ENCODE data around the gene CLIP4.

Gene CLIP4

DNA sequence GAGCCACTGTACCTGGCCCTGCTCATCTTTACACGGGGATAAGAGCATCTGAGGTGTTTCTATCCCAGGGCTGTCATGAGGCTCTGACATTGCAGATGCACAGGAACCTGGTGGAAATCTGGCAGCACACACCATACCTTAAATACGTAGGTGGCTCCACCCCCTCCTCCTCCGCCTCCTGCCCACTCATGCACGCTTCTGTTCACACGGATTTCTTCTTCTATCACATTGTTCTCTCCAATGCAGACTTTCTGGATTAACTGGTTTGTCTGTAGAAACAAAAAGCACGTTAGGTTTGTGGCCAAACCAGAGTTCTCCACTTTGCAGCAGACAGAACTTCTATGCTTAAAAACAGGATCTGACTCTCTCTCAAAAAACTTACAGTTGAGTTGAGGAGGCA, 118.2 kb downstream of the CLIP4 start:
- H4K20me1 ChIP-seq, result no peaks in the 10 kb centered on the region
- no peak for TF ChIP-seq Cebpa-rat (IDR thresholded peaks at IDR 0.05)
- no peak overlapping the region for H3K4me2 ChIP-seq
- no peaks in the 10 kb centered on the region for H3K9me3 ChIP-seq
- H3K36me3 ChIP-seq, result no peaks in the 10 kb centered on the region
- H3K4me3 ChIP-seq, result no peak overlapping the region
- H3K27me3 ChIP-seq, result no peaks in the 10 kb centered on the region
- H3K4me1 ChIP-seq, result peaks cover 11% of the 10 kb centered on the region
- no peak overlapping the region for H3K27ac ChIP-seq
- H3K9ac ChIP-seq, result no peak overlapping the region

DNA sequence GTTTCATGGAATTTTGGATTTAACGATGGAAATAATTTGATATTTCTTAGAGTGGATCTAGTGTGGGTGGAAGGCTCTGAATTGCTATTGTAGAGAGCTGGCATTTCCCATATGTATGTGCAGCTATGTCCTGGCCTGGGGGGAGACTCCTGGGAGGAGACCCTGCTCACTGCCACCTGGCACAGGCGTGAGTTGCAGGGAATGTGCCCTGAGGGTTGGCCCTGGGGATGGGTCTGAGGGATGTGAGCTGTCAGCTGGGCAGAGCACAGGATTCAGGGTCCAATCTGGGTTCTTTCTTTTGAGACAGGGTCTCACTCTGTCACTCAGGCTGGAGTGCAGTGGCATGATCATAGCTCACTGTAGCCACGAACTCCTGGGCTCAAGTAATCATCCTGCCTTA, 120.2 kb downstream of the CLIP4 start:
- H3K36me3 ChIP-seq, result no peaks in the 10 kb centered on the region
- no peak overlapping the region for H3K4me3 ChIP-seq
- no peak for TF ChIP-seq Cebpa-rat (IDR thresholded peaks at IDR 0.05)
- no peak overlapping the region for H3K9ac ChIP-seq
- no peaks in the 10 kb centered on the region for H3K27me3 ChIP-seq
- H3K4me2 ChIP-seq, result no peak overlapping the region
- H3K9me3 ChIP-seq, result no peaks in the 10 kb centered on the region
- no peak overlapping the region for H3K27ac ChIP-seq
- no peaks in the 10 kb centered on the region for H4K20me1 ChIP-seq
- H3K4me1 ChIP-seq, result no peaks in the 10 kb centered on the region

DNA sequence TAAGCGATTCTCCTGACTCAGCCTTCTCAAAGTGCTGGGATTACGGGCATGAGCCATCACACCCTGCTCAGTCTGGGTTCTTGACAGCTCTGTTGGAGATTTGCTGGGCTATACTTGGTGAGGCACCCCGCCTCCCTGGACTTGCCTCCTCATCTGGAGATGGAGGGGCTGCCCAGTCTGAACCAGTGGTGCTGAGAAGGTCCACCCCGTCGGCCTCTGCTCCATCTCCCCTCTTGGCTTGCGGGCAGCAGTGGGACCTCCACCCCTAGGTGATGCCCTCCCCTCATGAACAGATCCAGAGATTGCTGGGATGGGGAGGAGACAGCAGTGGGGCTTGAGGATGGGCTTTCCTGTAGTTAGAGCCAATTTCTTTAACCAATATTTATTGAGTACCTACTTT, 120.9 kb downstream of the CLIP4 start:
- Histone ChIP-seq H3K27me3 (no peaks in the 10 kb centered on the region), H3K9ac (no peak overlapping the region)
- TF ChIP-seq Cebpa-rat (IDR thresholded peaks at IDR 0.05), result no peak

DNA sequence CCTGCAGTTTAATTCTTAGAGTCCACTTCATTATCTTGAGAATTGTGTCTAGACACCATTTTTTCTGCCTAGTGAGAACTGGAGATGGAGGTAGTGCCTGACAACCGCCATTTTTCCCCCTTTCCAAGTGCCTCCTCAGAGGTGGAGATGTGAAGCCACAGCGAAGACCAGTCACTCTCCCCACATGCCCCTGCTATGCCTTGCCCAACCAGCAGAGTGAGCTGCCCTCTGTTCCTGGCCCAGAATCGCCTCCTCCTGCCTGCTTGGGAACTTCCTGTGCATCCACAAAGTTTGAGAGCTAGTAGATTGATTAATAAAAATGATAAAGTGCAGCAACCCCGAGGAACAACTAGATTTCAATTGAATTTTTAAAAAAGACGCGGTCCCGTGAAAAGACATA, 123.3 kb downstream of the CLIP4 start:
- Histone ChIP-seq H3K27ac (no peak overlapping the region), H4K20me1 (no peaks in the 10 kb centered on the region), H3K27me3 (no peaks in the 10 kb centered on the region), H3K9ac (no peak overlapping the region), H3K4me3 (no peak overlapping the region), H3K4me2 (no peak overlapping the region), H3K9me3 (no peaks in the 10 kb centered on the region), H3K36me3 (no peaks in the 10 kb centered on the region), H3K4me1 (no peaks in the 10 kb centered on the region)
- TF ChIP-seq Cebpa-rat (IDR thresholded peaks at IDR 0.05), result no peak

More for the DNA sequence above, 120.9 kb downstream of the CLIP4 start:
- Histone ChIP-seq H3K27ac (no peak overlapping the region), H3K36me3 (no peaks in the 10 kb centered on the region), H4K20me1 (no peaks in the 10 kb centered on the region), H3K4me1 (no peaks in the 10 kb centered on the region), H3K4me2 (no peak overlapping the region), H3K9me3 (no peaks in the 10 kb centered on the region), H3K4me3 (no peak overlapping the region)
